OCI-LY7 (cell line): ENCODE results near the gene LAMP5. TPM values are rescaled to one million over a fixed set of nuclear protein-coding genes. Genes with fewer than 3 reads are reported as not detected.

Experiments
- BruUV-seq: library from RNA; stranded (reverse); fragments of 400-500 nt; replicated peaks from 2 replicates; lab custom pipeline; 2021; lab: Mats Ljungman, UMichigan
- CTCF ChIA-PET: fragments of 300-600 bp; sonication (Branson Sonifier 250); formaldehyde crosslinking; loops from one replicate; lab custom pipeline; 2022; ENCODE audit warnings: antibody characterized with exemption; ENCODE audit not compliant: unreplicated experiment; lab: Charles Lee
- POLR2A ChIA-PET: fragments of 300-600 bp; sonication (Branson Sonifier 250); formaldehyde crosslinking; loops from one replicate; lab custom pipeline; 2022; ENCODE audit warnings: antibody characterized with exemption; lab: Charles Lee
- DNase-seq: peaks from one replicate; pipeline ENCODE4 v3.0.0-alpha.2; 2015; ENCODE audit warnings: low spot score
- H2AFZ ChIP-seq: fragments of 200-600 bp; sonication (generic), shearing (Covaris generic); 2 replicates; pipeline ENCODE4 v1.6.1; 2014; ENCODE audit warnings: mild to moderate bottlenecking, antibody characterized with exemption, low read length, moderate library complexity
- H3K27ac ChIP-seq: fragments of 200-600 bp; sonication (generic); 2 replicates; pipeline ENCODE4 v1.5.1; 2014; ENCODE audit warnings: mixed run types, low read depth, mild to moderate bottlenecking, moderate library complexity, low read length, inconsistent platforms; ENCODE audit not compliant: poor library complexity, severe bottlenecking
- H3K36me3 ChIP-seq: fragments of 200-600 bp; sonication (generic); 2 replicates; pipeline ENCODE4 v1.6.1; 2014; ENCODE audit warnings: mild to moderate bottlenecking, antibody characterized with exemption, low read length, moderate library complexity, mixed read lengths; ENCODE audit not compliant: insufficient read depth
- H3K4me1 ChIP-seq: fragments of 200-600 bp; sonication (generic); 2 replicates; pipeline ENCODE4 v1.5.1; 2014; ENCODE audit warnings: mild to moderate bottlenecking, low read length; ENCODE audit not compliant: insufficient read depth, poor library complexity, severe bottlenecking
- H3K4me2 ChIP-seq: fragments of 200-600 bp; sonication (generic); 2 replicates; pipeline ENCODE4 v1.6.1; 2014; ENCODE audit warnings: mild to moderate bottlenecking, low read length
- H3K4me3 ChIP-seq: fragments of 200-600 bp; sonication (generic); 2 replicates; pipeline ENCODE4 v1.5.1; 2014; ENCODE audit warnings: mild to moderate bottlenecking, low read depth, low read length; ENCODE audit not compliant: poor library complexity, severe bottlenecking
- H3K79me2 ChIP-seq: fragments of 200-600 bp; sonication (generic); 2 replicates; pipeline ENCODE4 v1.6.1; 2016; ENCODE audit warnings: low read depth, mild to moderate bottlenecking, low read length, moderate library complexity, mixed read lengths; ENCODE audit not compliant: insufficient read depth
- H3K9me2 ChIP-seq: fragments of 200-600 bp; sonication (generic); 2 replicates; pipeline ENCODE4 v1.6.1; 2016; ENCODE audit warnings: mild to moderate bottlenecking, low read length, mixed read lengths; ENCODE audit not compliant: insufficient read depth
- H3K9me3 ChIP-seq: fragments of 200-600 bp; sonication (generic); 2 replicates; pipeline ENCODE4 v1.6.1; 2014; ENCODE audit warnings: mild to moderate bottlenecking, mixed run types, low read length, mixed read lengths
- H4K20me1 ChIP-seq: fragments of 200-600 bp; sonication (generic); 2 replicates; pipeline ENCODE4 v1.6.1; 2014; ENCODE audit warnings: mild to moderate bottlenecking, antibody characterized with exemption, low read length, moderate library complexity, mixed read lengths; ENCODE audit not compliant: insufficient read depth
- EZH2phosphoT487 ChIP-seq: fragments of 200-600 bp; sonication (generic); IDR thresholded peaks from 2 replicates; pipeline ENCODE4 v1.6.1; 2018; ENCODE audit warnings: low read depth, borderline replicate concordance, mild to moderate bottlenecking, mixed run types, antibody characterized with exemption, low read length, moderate library complexity, mixed read lengths
- intact Hi-C: fragments of 100-400 bp; cut with micrococcal nuclease; formaldehyde crosslinking; loops from one replicate; pipeline ENCODE4 v1.10.0; 2022; ENCODE audit not compliant: unreplicated experiment
- total RNA-seq, 2 experiments: library from RNA; depleted of rRNA in 1 of 2; stranded (reverse); fragments of >200 nt in 1 of 2; shearing (Covaris generic) in 1 of 2; gene quantifications; 2 replicates each; pipeline ENCODE4 v1.2.3, GENCODE V29; 2014 to 2022
- TF ChIP-seq, protein P1 (sequence below): fragments of 200-600 bp; sonication (generic); conservative IDR thresholded peaks from 2 replicates; pipeline ENCODE4 v1.5.1; 2014; ENCODE audit warnings: mild to moderate bottlenecking, antibody characterized with exemption, low read length, moderate library complexity, mixed read lengths

Gene LAMP5
- total RNA-seq, 2 experiments from 2014 or later, result not detected

DNA sequence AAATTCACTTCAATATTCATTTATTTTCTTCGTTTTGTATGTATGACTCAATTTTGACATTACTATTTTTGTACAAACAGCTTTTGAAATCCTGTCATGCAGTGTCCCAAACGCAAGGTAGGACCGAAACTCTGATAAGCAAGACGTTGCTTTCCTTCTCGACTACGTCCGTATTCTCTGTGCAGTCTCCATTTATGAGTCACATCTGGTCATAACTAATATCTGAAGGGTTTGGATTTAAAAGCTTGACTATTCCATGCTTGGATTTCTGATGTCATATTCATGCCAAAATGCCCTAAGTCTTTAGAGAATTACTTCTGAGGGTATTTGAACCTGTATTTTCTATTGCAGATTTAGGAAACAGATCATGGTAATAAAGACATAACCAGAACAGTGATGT lies 37.8 kb upstream of the LAMP5 start:
- H3K27ac ChIP-seq, result no peak overlapping the region
- POLR2A ChIA-PET, result interaction anchor here (0.7 kb wide), 1 partner anchor 12 kb away, joined by 3 read pairs; no protein-coding TSS in a partner anchor
- H3K9me2 ChIP-seq, result no peaks in the 10 kb centered on the region
- TF ChIP-seq EZH2phosphoT487, result no peak
- TF ChIP-seq, protein P1, sequence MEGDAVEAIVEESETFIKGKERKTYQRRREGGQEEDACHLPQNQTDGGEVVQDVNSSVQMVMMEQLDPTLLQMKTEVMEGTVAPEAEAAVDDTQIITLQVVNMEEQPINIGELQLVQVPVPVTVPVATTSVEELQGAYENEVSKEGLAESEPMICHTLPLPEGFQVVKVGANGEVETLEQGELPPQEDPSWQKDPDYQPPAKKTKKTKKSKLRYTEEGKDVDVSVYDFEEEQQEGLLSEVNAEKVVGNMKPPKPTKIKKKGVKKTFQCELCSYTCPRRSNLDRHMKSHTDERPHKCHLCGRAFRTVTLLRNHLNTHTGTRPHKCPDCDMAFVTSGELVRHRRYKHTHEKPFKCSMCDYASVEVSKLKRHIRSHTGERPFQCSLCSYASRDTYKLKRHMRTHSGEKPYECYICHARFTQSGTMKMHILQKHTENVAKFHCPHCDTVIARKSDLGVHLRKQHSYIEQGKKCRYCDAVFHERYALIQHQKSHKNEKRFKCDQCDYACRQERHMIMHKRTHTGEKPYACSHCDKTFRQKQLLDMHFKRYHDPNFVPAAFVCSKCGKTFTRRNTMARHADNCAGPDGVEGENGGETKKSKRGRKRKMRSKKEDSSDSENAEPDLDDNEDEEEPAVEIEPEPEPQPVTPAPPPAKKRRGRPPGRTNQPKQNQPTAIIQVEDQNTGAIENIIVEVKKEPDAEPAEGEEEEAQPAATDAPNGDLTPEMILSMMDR, result no peak
- H3K9me3 ChIP-seq, result no peaks in the 10 kb centered on the region
- CTCF ChIA-PET, result no interaction called here
- intact Hi-C loops, result no loop called here
- H3K36me3 ChIP-seq, result no peaks in the 10 kb centered on the region
- H4K20me1 ChIP-seq, result no peaks in the 10 kb centered on the region
- no peak overlapping the region for H3K4me2 ChIP-seq
- no peaks in the 10 kb centered on the region for H3K4me1 ChIP-seq
- no peak for DNase-seq
- H3K79me2 ChIP-seq, result no peaks in the 10 kb centered on the region
- no peak overlapping the region for H3K4me3 ChIP-seq
- no peak overlapping the region for H2AFZ ChIP-seq
- BruUV-seq, result no TSS peak

DNA sequence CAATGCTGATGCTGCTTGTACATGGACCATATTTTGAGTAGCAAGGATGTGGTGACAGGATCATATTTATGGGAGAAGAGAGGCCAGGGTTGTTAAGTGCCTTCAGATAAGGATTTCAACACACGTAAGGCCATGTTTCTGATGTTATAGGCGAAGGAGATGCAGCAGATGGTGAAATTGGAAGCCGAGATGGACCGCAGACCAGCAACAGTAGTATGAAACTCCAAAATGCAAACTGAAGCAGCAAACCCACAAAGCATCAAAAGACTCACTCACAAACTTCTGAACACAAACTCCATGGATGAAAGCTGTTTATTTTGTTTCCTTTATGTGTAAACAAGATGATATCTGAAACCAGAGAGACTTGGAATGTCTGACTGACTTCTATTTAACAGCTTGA lies 35.6 kb upstream of the LAMP5 start:
- Histone ChIP-seq H3K4me1 (no peaks in the 10 kb centered on the region), H3K4me3 (no peak overlapping the region), H3K27ac (no peak overlapping the region), H3K9me3 (no peaks in the 10 kb centered on the region), H2AFZ (no peak overlapping the region), H3K9me2 (no peaks in the 10 kb centered on the region), H3K4me2 (no peak overlapping the region), H4K20me1 (no peaks in the 10 kb centered on the region), H3K36me3 (no peaks in the 10 kb centered on the region), H3K79me2 (no peaks in the 10 kb centered on the region)
- intact Hi-C loops, result no loop called here
- CTCF ChIA-PET, result no interaction called here
- DNase-seq, result no peak
- no TSS peak for BruUV-seq
- no peak for TF ChIP-seq EZH2phosphoT487
- TF ChIP-seq, protein P1, result no peak
- POLR2A ChIA-PET, result no interaction called here

DNA sequence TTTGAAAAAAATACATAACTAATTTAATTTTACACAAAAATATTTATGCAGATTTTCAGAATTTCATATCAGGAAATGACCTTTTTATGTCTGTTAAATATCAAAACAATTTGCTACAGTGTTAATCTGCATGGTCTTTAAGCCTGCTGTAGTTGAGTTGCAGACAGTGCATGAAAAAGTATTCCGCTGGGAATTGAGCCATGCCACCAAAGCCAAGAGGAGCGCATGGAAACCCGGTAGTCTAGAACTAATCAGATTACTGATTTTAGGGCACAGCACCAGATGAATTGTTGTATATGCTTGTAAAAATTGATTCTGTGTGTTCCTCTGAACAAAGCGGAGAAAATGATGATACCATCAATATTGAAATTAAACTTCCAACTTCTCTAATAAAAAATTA lies 34.3 kb upstream of the LAMP5 start:
- BruUV-seq, result no TSS peak
- H3K4me3 ChIP-seq, result no peak overlapping the region

More for the DNA sequence above, 34.3 kb upstream of the LAMP5 start:
- Histone ChIP-seq H3K79me2 (no peaks in the 10 kb centered on the region), H2AFZ (no peak overlapping the region), H3K4me1 (no peaks in the 10 kb centered on the region), H4K20me1 (no peaks in the 10 kb centered on the region), H3K27ac (no peak overlapping the region), H3K36me3 (no peaks in the 10 kb centered on the region), H3K9me2 (no peaks in the 10 kb centered on the region), H3K9me3 (no peaks in the 10 kb centered on the region), H3K4me2 (no peak overlapping the region)
- TF ChIP-seq, protein P1, result no peak
- no peak for TF ChIP-seq EZH2phosphoT487
- intact Hi-C loops, result no loop called here
- DNase-seq, result no peak
- POLR2A ChIA-PET, result no interaction called here
- CTCF ChIA-PET, result no interaction called here
